Measurements from ENCODE around the gene PARP2. TPM values are rescaled to one million over a fixed set of nuclear protein-coding genes. Genes with fewer than 3 reads are reported as not detected.

The PARP2 gene
- total RNA-seq (20.0 and 27.0 TPM in 2 replicates), polyA plus RNA-seq (61.1 and 97.9 TPM in 2 replicates)

- peak; percentile 100 for DNase-seq (ENCODE audit: low read depth in 1 of 2, low spot score in 1 of 2)
- Histone ChIP-seq H3K27me3 (no peaks in the 10 kb centered on the region), H3K4me3 (peak within 1 kb of the TSS; percentile 66), H3K36me3 (peaks cover 11% of the 10 kb centered on the region), H3K9me3 (ENCODE audit: low read depth) (no peaks in the 10 kb centered on the region), H3K4me1 (ENCODE audit: low read depth) (no peaks in the 10 kb centered on the region), H3K27ac (peak within 1 kb of the TSS; percentile 99)
- TF ChIP-seq CTCF (IDR thresholded peaks at IDR 0.05; ENCODE audit: low read depth, low read length): no peak
These were observed at the start of gene PARP2 for GRCh38 chr14:20343092-20343861. TSS of gene PARP2 (plus strand) at chr14:20343635. CDS start at chr14:20343642, 7 bp downstream.

DNA sequence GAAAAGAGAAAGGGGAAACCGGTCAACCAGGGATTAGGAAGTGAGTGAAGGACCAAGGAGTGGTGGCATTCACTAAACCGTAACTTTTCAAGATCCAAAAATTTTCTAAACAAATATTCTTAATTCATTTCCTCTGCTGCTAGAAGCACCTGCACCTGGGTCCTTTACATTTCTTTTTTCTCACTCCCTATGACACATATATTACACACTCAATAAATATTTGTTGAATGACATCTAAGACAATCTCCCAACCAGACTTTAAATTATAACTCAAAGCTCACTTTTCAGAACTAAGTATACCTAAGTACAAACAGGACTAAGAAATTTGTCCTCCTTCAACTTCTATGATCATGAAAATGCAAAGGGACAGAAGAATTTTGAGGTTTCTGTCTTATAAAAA lies 48.8 kb upstream of the PARP2 start:
- no peaks in the 10 kb centered on the region for H3K9me3 ChIP-seq (ENCODE audit: low read depth)
- DNase-seq (ENCODE audit: low read depth in 1 of 2, low spot score in 1 of 2): no peak
- no peak overlapping the region for H3K4me3 ChIP-seq
- no peak overlapping the region for H3K27ac ChIP-seq
- no peak for TF ChIP-seq CTCF (IDR thresholded peaks at IDR 0.05; ENCODE audit: low read depth, low read length)
- H3K27me3 ChIP-seq: no peaks in the 10 kb centered on the region
- peaks cover 61% of the 10 kb centered on the region for H3K36me3 ChIP-seq
- H3K4me1 ChIP-seq (ENCODE audit: low read depth): no peaks in the 10 kb centered on the region

GRCh38 chr14:20295067-20295466 lies 48.4 kb upstream of the PARP2 start:
- Histone ChIP-seq H3K4me3 (no peak overlapping the region), H3K27me3 (no peaks in the 10 kb centered on the region), H3K36me3 (peaks cover 63% of the 10 kb centered on the region), H3K27ac (no peak overlapping the region), H3K4me1 (ENCODE audit: low read depth) (no peaks in the 10 kb centered on the region), H3K9me3 (ENCODE audit: low read depth) (no peaks in the 10 kb centered on the region)
- DNase-seq (ENCODE audit: low read depth in 1 of 2, low spot score in 1 of 2): no peak
- TF ChIP-seq CTCF (IDR thresholded peaks at IDR 0.05; ENCODE audit: low read depth, low read length): no peak

DNA sequence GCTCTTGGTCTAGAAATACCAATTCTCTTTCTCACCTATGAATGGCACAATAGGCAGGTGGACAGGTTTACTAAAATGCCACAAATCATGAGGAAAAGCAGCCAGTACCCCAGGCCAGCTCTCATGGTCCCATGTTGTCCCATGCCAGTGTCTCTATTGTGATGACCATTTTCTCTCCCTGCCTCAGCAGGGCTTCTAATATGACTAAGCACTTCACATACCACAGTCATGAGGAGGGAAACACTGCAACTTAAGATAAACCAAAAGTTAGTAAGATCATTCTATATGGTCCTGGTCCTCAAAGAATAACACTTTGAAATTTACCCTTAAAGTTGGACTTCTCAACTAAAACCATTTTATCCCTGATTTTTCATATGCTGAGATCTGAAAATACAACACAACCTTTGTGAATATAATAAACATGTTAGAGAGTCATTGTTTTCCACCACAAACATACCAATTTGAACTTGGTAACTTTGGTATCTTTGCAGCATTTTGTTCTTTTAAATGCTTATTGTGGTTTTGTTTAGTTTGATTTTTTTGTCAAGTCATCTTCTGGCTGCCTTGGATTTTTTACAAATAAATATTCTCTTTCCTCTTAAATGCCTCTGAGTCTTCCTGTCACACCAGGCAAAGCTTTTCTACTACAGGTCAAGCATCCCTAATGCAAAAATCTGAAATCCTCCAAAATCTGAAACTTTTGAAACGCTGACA lies 41.2 kb upstream of the PARP2 start:
- no peak for TF ChIP-seq CTCF (IDR thresholded peaks at IDR 0.05; ENCODE audit: low read depth, low read length)
- DNase-seq (ENCODE audit: low read depth in 1 of 2, low spot score in 1 of 2): peak in 1 of 2 donors; percentile 20
- H3K4me3 ChIP-seq: no peak overlapping the region
- peaks cover 6% of the 10 kb centered on the region for H3K4me1 ChIP-seq (ENCODE audit: low read depth)
- H3K27ac ChIP-seq: no peak overlapping the region
- H3K27me3 ChIP-seq: no peaks in the 10 kb centered on the region
- H3K9me3 ChIP-seq (ENCODE audit: low read depth): no peaks in the 10 kb centered on the region
- H3K36me3 ChIP-seq: peaks cover 29% of the 10 kb centered on the region

DNA sequence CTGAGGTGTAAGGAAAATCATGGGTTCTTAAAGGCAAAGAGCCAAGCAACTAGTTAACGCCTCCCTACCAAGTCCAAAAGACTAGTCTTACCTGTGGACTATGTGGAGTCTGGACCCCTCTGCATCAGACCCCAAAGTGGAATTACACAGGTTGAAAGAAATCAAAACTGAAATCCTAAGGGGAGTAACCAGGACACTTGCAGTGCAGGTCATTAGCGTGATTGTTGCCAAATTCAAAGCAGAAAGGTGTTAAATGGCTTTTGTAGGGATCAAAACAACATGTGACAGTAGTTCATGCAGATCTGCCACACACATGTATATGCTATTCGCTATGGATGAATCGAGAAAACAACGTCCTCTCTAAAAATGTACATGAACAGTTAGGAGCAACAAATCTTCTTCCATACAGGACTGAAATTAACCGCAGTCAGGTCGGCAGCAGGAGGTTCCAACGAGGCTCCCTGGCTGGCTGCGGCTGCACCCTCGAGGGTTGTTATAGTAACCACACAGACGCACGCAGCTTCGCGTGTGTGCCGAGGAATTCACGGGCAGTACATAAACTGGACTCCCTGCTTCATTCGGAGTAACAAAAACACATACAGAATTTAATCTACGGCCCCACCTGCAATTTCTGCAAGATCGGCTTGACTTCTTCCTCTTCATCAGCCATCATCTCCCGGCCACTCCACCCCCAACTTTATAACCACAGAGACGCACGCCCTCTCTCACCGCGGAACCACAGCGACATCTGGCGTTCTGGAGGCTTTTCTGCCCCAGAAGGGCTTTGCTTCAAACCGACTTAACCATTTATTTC lies 38.0 kb upstream of the PARP2 start, which contains the start of gene TTC5:
Gene TTC5, minus strand, starts transcription at position 687 of the 814 bp plus-strand sequence. Its CDS starts 14 bp downstream, at position 673.
- Histone ChIP-seq H3K4me3 (peak within 1 kb of the TSS; percentile 52), H3K27ac (no peak within 1 kb of the TSS), H3K4me1 (ENCODE audit: low read depth) (peaks cover 6% of the 10 kb centered on the region), H3K9me3 (ENCODE audit: low read depth) (no peaks in the 10 kb centered on the region), H3K36me3 (peaks cover 6% of the 10 kb centered on the region), H3K27me3 (no peaks in the 10 kb centered on the region)
- DNase-seq (ENCODE audit: low read depth in 1 of 2, low spot score in 1 of 2): peak; percentile 88 to 94
- TF ChIP-seq CTCF (IDR thresholded peaks at IDR 0.05; ENCODE audit: low read depth, low read length): peak; percentile 96

Data from cardiac muscle cell (in vitro differentiated cells and primary cell).